NOMO-1 (cell line): ENCODE results near the gene EXOC4.
"Not testable (repeated sequence)": the region's sequence is repeated elsewhere in the genome, so short reads cannot be mapped to it uniquely, and the experiment has no call there.

Experiments
- DNase-seq, 2 experiments: peaks; one replicate each; lab custom pipeline; 2025; ENCODE audit not compliant: unreplicated experiment in 2 of 2; lab: John Stamatoyannopoulos, UW

The EXOC4 gene

GRCh38 chr7:133252858-133253518, at the start of gene EXOC4:
Gene EXOC4, plus strand, starts transcription at chr7:133253078.
- peak; percentile 82 to 83 for DNase-seq

GRCh38 chr7:133203490-133203889, 49.4 kb upstream of the EXOC4 start:
- no peak for DNase-seq

- no peak for DNase-seq
These were observed 45.2 kb upstream of the EXOC4 start for GRCh38 chr7:133207687-133208086.

GRCh38 chr7:133210817-133211216, 42.1 kb upstream of the EXOC4 start:
- DNase-seq = not testable (repeated sequence)

GRCh38 chr7:133213772-133214171, 39.1 kb upstream of the EXOC4 start:
- DNase-seq = not testable (repeated sequence)

- DNase-seq = no peak
These were observed 35.1 kb upstream of the EXOC4 start for GRCh38 chr7:133217773-133218172.

- peak in 1 of 2 experiments; percentile 8 for DNase-seq
These were observed 22.2 kb upstream of the EXOC4 start for GRCh38 chr7:133230591-133231194.

- DNase-seq = no peak
These were observed 19.7 kb upstream of the EXOC4 start for GRCh38 chr7:133233142-133233541.

- DNase-seq = no peak
These were observed 17.7 kb upstream of the EXOC4 start for GRCh38 chr7:133234961-133235875.

GRCh38 chr7:133237545-133237944, 15.3 kb upstream of the EXOC4 start:
- no peak for DNase-seq

- DNase-seq = no peak
These were observed 12.6 kb upstream of the EXOC4 start for GRCh38 chr7:133240302-133240701.

- DNase-seq = no peak
These were observed 6.3 kb upstream of the EXOC4 start for GRCh38 chr7:133246558-133246957.

GRCh38 chr7:133248901-133249300, 4.0 kb upstream of the EXOC4 start:
- no peak for DNase-seq

- no peak for DNase-seq
These were observed 396 bp upstream of the EXOC4 start for GRCh38 chr7:133252506-133252857.

GRCh38 chr7:133253519-133253875, 619 bp downstream of the EXOC4 start:
- no peak for DNase-seq

- DNase-seq = no peak
These were observed 2.6 kb downstream of the EXOC4 start for GRCh38 chr7:133255486-133255885.

- DNase-seq = no peak
These were observed 5.3 kb downstream of the EXOC4 start for GRCh38 chr7:133258174-133258573.

GRCh38 chr7:133265821-133266220, 12.9 kb downstream of the EXOC4 start:
- DNase-seq = no peak

- no peak for DNase-seq
These were observed 15.5 kb downstream of the EXOC4 start for GRCh38 chr7:133268355-133268754.

- no peak for DNase-seq
These were observed 19.5 kb downstream of the EXOC4 start for GRCh38 chr7:133272336-133272735.

GRCh38 chr7:133273227-133273626, 20.3 kb downstream of the EXOC4 start:
- DNase-seq = no peak

- DNase-seq = no peak
These were observed 21.4 kb downstream of the EXOC4 start for GRCh38 chr7:133274265-133274664.
